Natural killer cell (primary cell): ENCODE results near the gene CER1. TPM values are rescaled to one million over a fixed set of nuclear protein-coding genes. Genes with fewer than 3 reads are reported as not detected.

Experiments used
- ATAC-seq, 3 donors: fragments of 150-1000 bp in 2 of 3; fragments of 200-7000 bp in 1 of 3; cut with Tn5 transposase; 1 replicate in 1 of 3; 2 replicates in 2 of 3; pipeline ENCODE4 v1.10.0; 2021; ENCODE audit warnings: mild to moderate bottlenecking in 2 of 3, moderate library complexity in 2 of 3
- DNase-seq, 2 donors: peaks; one replicate each; pipeline versions ENCODE4 v3.0.0 to v3.0.0-alpha.2; 2013 to 2021; ENCODE audit warnings: mixed read lengths in 1 of 2
- H3K27ac ChIP-seq: one replicate; pipeline ENCODE4 v1.5.1; 2013; ENCODE audit warnings: mild to moderate bottlenecking, low read length
- H3K27me3 ChIP-seq: one replicate; pipeline ENCODE4 v1.6.1; 2013; ENCODE audit warnings: low read length; ENCODE audit not compliant: control insufficient read depth, insufficient read depth
- H3K36me3 ChIP-seq: one replicate; pipeline ENCODE4 v1.6.1; 2013; ENCODE audit warnings: low read length; ENCODE audit not compliant: control insufficient read depth, insufficient read depth
- H3K4me1 ChIP-seq: one replicate; pipeline ENCODE4 v1.6.1; 2013; ENCODE audit warnings: low read length; ENCODE audit not compliant: control insufficient read depth, insufficient read depth
- H3K4me3 ChIP-seq: one replicate; pipeline ENCODE4 v1.5.1; 2013; ENCODE audit warnings: low read length
- H3K9me3 ChIP-seq: one replicate; pipeline ENCODE4 v1.6.1; 2013; ENCODE audit warnings: low read length; ENCODE audit not compliant: control insufficient read depth, insufficient read depth
- H3K27ac Mint-ChIP-seq, 2 donors: one replicate each; pipeline ENCODE4 v1.8.0; 2022; ENCODE audit warnings: mild to moderate bottlenecking in 2 of 2, mixed read lengths in 2 of 2, moderate library complexity in 1 of 2
- H3K27me3 Mint-ChIP-seq, 2 donors: one replicate each; pipeline ENCODE4 v1.8.0; 2022; ENCODE audit warnings: low read depth in 2 of 2, mixed read lengths in 2 of 2
- H3K36me3 Mint-ChIP-seq: one replicate; pipeline ENCODE4 v1.8.0; 2022; ENCODE audit warnings: mixed read lengths
- H3K4me1 Mint-ChIP-seq, 2 donors: one replicate each; pipeline ENCODE4 v1.8.0; 2022; ENCODE audit warnings: mixed read lengths in 2 of 2
- H3K4me3 Mint-ChIP-seq: one replicate; pipeline ENCODE4 v1.8.0; 2022; ENCODE audit warnings: mild to moderate bottlenecking, moderate library complexity, mixed read lengths
- H3K9me3 Mint-ChIP-seq, 2 donors: one replicate each; pipeline ENCODE4 v1.8.0; 2022; ENCODE audit warnings: mixed read lengths in 2 of 2
- WGBS: methylation state at CpG from one replicate; pipeline ENCODE4 v1.1.7; 2013; ENCODE audit warnings: missing lambda C conversion rate; ENCODE audit not compliant: insufficient coverage; 5-methylcytosine and 5-hydroxymethylcytosine counted together
- intact Hi-C: fragments of 100-400 bp; cut with micrococcal nuclease; formaldehyde crosslinking; loops from one replicate; pipeline ENCODE4 v1.14.2; 2022
- total RNA-seq, 4 donors: library from RNA; stranded (reverse); fragments of 120-200 nt in 1 of 4; gene quantifications; one replicate each; pipeline versions ENCODE4 v1.2.3 to v1.2.4, GENCODE V29; 2013 to 2022
- TF ChIP-seq, protein P1 (sequence below): fragments of 200-600 bp; IDR thresholded peaks from one replicate; pipeline ENCODE4 v1.8.0; 2022; ENCODE audit warnings: antibody characterized with exemption

Gene CER1
- total RNA-seq, 3 donors from 2014 or later (not counting 1 experiment from before 2014, with no cell fraction given) = not detected

DNA sequence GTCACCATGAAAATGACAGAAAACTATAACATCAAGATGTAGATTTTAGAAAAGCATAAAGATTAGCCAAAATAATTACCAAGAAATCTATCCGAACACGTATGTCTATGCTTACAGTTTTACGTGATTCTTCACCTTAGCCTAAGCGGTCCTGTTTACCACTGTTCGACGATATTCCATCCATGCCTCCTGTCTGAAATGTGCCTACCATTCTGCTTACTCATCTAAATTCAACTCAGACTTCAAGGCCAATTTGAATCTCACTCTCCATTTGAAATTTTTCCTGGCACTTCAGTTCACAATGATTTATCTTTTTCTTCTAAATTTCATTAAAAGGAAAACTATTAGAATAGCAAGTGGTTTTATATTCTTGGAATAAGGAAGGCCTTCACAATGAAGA lies 44.7 kb downstream of the CER1 start:
- Mint-ChIP-seq H3K4me1 (peaks cover 47 to 62% of the 10 kb centered on the region in 2 donors), H3K36me3 (peaks cover 9% of the 10 kb centered on the region), H3K9me3 (no peaks in the 10 kb centered on the region), H3K27me3 (no peaks in the 10 kb centered on the region), H3K4me3 (no peak overlapping the region), H3K27ac (peak overlapping the region in 1 of 2 donors; percentile 2)
- TF ChIP-seq, protein P1, sequence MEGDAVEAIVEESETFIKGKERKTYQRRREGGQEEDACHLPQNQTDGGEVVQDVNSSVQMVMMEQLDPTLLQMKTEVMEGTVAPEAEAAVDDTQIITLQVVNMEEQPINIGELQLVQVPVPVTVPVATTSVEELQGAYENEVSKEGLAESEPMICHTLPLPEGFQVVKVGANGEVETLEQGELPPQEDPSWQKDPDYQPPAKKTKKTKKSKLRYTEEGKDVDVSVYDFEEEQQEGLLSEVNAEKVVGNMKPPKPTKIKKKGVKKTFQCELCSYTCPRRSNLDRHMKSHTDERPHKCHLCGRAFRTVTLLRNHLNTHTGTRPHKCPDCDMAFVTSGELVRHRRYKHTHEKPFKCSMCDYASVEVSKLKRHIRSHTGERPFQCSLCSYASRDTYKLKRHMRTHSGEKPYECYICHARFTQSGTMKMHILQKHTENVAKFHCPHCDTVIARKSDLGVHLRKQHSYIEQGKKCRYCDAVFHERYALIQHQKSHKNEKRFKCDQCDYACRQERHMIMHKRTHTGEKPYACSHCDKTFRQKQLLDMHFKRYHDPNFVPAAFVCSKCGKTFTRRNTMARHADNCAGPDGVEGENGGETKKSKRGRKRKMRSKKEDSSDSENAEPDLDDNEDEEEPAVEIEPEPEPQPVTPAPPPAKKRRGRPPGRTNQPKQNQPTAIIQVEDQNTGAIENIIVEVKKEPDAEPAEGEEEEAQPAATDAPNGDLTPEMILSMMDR = no peak
- DNase-seq (no peak), ATAC-seq (no peak)
- Histone ChIP-seq H3K4me1 (no peaks in the 10 kb centered on the region), H3K27me3 (no peaks in the 10 kb centered on the region), H3K4me3 (no peak overlapping the region), H3K36me3 (peaks cover 6% of the 10 kb centered on the region), H3K27ac (no peak overlapping the region), H3K9me3 (no peaks in the 10 kb centered on the region)
- intact Hi-C loops = no loop called here
- 98% methylated on average over 6 of the region's 6 CpGs for WGBS

- Histone ChIP-seq H3K9me3 (no peaks in the 10 kb centered on the region), H3K4me1 (no peaks in the 10 kb centered on the region), H3K4me3 (no peak overlapping the region), H3K27me3 (no peaks in the 10 kb centered on the region), H3K36me3 (peaks cover 6% of the 10 kb centered on the region), H3K27ac (no peak overlapping the region)
- Mint-ChIP-seq H3K4me1 (peaks cover 43 to 57% of the 10 kb centered on the region in 2 donors), H3K4me3 (no peak overlapping the region), H3K9me3 (no peaks in the 10 kb centered on the region), H3K36me3 (peaks cover 13% of the 10 kb centered on the region), H3K27ac (no peak overlapping the region), H3K27me3 (no peaks in the 10 kb centered on the region)
- intact Hi-C loops = no loop called here
- ATAC-seq (no peak), DNase-seq (no peak)
- TF ChIP-seq, protein P1 = no peak
- WGBS = 91% methylated on average over 1 of the region's 2 CpGs
Measured at GRCh38 chr9:14677396-14677795, 45.1 kb downstream of the CER1 start.

GRCh38 chr9:14674630-14675029 lies 47.9 kb downstream of the CER1 start:
- no peaks in the 10 kb centered on the region for H3K27me3 Mint-ChIP-seq

More at GRCh38 chr9:14674630-14675029, 47.9 kb downstream of the CER1 start:
- no peak for DNase-seq
- no peaks in the 10 kb centered on the region for H3K9me3 ChIP-seq
- H3K4me1 Mint-ChIP-seq = peaks cover 40 to 42% of the 10 kb centered on the region in 2 donors
- H3K36me3 ChIP-seq = peaks cover 6% of the 10 kb centered on the region
- no peak overlapping the region for H3K27ac ChIP-seq
- WGBS = 45% methylated on average over 2 of the region's 3 CpGs
- peak overlapping the region in 1 of 2 donors; percentile 58 for H3K27ac Mint-ChIP-seq
- H3K9me3 Mint-ChIP-seq = no peaks in the 10 kb centered on the region
- no peaks in the 10 kb centered on the region for H3K27me3 ChIP-seq
- H3K4me1 ChIP-seq = no peaks in the 10 kb centered on the region
- peaks cover 16% of the 10 kb centered on the region for H3K36me3 Mint-ChIP-seq
- no peak overlapping the region for H3K4me3 Mint-ChIP-seq
- H3K4me3 ChIP-seq = no peak overlapping the region
- intact Hi-C loops = no loop called here
- peak in 2 of 3 donors; percentile 12 to 46 for ATAC-seq
- TF ChIP-seq, protein P1 = no peak
